NAMALWA (cell line): ENCODE measurements around the gene CELA2B.
"Not testable (repeated sequence)": the region's sequence is repeated elsewhere in the genome, so short reads cannot be mapped to it uniquely, and the experiment has no call there.

Source experiments
- DNase-seq: peaks from one replicate; pipeline ENCODE4 v3.0.0-alpha.2; 2015; ENCODE audit warnings: low spot score

The CELA2B gene

GRCh38 chr1:15469361-15469760 lies 6.5 kb upstream of the CELA2B start:
- DNase-seq, result no peak

- DNase-seq, result not testable (repeated sequence)
Measured at GRCh38 chr1:15469821-15470448, 6.0 kb upstream of the CELA2B start.

GRCh38 chr1:15471067-15471466 lies 4.8 kb upstream of the CELA2B start:
- not testable (repeated sequence) for DNase-seq

GRCh38 chr1:15471723-15472122 lies 4.2 kb upstream of the CELA2B start:
- DNase-seq, result not testable (repeated sequence)

GRCh38 chr1:15472587-15472986 lies 3.3 kb upstream of the CELA2B start:
- no peak for DNase-seq

GRCh38 chr1:15476927-15477326 lies 1.0 kb downstream of the CELA2B start:
- peak; percentile 61 for DNase-seq

GRCh38 chr1:15477646-15478212 lies 1.8 kb downstream of the CELA2B start:
- no peak for DNase-seq

- no peak for DNase-seq
Measured at GRCh38 chr1:15479654-15480347, 3.9 kb downstream of the CELA2B start.

GRCh38 chr1:15482455-15482854 lies 6.6 kb downstream of the CELA2B start:
- DNase-seq, result not testable (repeated sequence)

GRCh38 chr1:15482983-15483543 lies 7.2 kb downstream of the CELA2B start:
- DNase-seq, result not testable (repeated sequence)

GRCh38 chr1:15483971-15484370 lies 8.1 kb downstream of the CELA2B start:
- DNase-seq, result no peak

GRCh38 chr1:15484443-15484842 lies 8.5 kb downstream of the CELA2B start:
- DNase-seq, result not testable (repeated sequence)

- DNase-seq, result no peak
Measured at GRCh38 chr1:15485636-15486035, 9.7 kb downstream of the CELA2B start.

GRCh38 chr1:15486844-15487610 lies 11.1 kb downstream of the CELA2B start:
- DNase-seq, result not testable (repeated sequence)

- no peak for DNase-seq
Measured at GRCh38 chr1:15488371-15488770, 12.5 kb downstream of the CELA2B start.

- DNase-seq, result no peak
Measured at GRCh38 chr1:15489052-15489736, 13.3 kb downstream of the CELA2B start.

GRCh38 chr1:15491010-15491409 lies 15.1 kb downstream of the CELA2B start:
- not testable (repeated sequence) for DNase-seq

GRCh38 chr1:15492596-15492995 lies 16.7 kb downstream of the CELA2B start:
- DNase-seq, result no peak

GRCh38 chr1:15493869-15494390 lies 18.0 kb downstream of the CELA2B start:
- DNase-seq, result no peak

GRCh38 chr1:15500184-15501178 lies 24.6 kb downstream of the CELA2B start:
- DNase-seq, result no peak
